ENCODE measurements around the gene CLASRP.

The CLASRP gene, protein sequence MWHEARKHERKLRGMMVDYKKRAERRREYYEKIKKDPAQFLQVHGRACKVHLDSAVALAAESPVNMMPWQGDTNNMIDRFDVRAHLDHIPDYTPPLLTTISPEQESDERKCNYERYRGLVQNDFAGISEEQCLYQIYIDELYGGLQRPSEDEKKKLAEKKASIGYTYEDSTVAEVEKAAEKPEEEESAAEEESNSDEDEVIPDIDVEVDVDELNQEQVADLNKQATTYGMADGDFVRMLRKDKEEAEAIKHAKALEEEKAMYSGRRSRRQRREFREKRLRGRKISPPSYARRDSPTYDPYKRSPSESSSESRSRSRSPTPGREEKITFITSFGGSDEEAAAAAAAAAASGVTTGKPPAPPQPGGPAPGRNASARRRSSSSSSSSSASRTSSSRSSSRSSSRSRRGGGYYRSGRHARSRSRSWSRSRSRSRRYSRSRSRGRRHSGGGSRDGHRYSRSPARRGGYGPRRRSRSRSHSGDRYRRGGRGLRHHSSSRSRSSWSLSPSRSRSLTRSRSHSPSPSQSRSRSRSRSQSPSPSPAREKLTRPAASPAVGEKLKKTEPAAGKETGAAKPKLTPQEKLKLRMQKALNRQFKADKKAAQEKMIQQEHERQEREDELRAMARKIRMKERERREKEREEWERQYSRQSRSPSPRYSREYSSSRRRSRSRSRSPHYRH

DNA sequence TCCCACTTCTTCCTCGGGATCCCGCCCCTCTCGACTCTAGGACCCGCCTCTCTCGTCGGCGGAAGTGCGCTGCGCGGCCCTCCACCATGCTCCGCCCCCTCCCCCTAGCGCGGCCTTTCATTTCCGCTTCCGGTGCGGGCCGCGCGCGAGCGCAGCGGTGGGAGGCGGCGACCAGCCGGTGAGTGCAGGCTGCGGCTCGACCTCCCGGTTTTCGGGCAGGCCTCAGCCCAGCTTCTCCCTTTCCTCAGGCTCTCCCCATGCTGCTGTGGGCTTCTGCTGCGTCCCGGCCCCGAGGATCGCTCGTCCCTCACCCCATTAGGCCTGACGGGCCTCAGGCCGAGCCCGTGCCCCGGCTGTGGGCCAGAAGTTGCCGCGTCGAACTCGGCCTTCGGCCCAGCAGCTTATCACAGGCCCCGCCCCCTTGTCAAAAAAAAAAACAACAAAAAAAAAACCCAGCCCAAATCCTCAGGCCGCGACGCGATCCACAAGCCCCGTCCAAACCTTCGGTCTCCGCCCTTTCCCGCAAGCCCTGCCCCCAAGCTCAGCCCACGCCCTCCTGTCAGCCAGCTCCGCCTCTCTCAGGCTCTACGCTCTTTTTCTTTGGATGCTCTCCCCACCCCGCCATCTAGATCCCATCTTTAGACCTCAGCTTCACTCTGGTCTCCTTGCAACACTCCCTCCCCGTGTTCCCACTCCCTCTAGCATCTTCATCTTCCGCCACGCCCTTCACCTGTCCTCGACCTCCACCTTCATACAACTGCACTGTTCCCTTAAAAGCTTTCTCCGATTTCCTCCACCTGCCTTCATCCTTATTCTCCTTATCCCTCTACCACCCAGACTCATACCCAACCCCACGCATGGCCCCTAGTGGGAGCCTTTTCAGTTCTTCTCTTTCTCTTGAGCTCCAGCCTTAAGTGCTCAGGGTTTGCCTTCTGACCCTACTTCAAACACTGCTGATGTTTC, at the start of gene CLASRP:
CLASRP (plus strand) TSS at position 115 of the 963 bp plus-strand sequence. CDS start 1,168 bp downstream, outside the sequence.
- TF ChIP-seq GATA3 (IDR thresholded peaks at IDR 0.05; ENCODE audit: low read depth, low read length) (no peak), GATA2 (IDR thresholded peaks at IDR 0.05; ENCODE audit: low read depth, low read length) (no peak)

DNA sequence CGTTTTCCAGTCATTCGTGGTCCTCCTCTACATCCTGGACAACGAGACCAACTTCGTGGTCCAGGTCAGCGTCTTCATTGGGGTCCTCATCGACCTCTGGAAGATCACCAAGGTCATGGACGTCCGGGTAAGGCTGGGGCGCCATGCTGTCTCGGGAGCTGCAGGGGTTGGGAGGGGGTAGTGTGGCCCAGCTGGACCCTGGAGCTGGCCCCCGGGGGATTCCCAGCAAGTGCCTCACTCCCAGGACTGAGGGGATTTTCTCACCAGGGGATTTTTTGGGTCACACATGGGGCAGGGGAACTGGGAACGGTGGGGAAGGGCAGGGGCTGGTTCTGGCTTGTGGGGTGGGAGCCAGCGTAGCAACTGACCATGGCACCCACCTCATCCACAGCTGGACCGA, 48.4 kb upstream of the CLASRP start:
- TF ChIP-seq GATA2 (IDR thresholded peaks at IDR 0.05; ENCODE audit: low read depth, low read length) (no peak), GATA3 (IDR thresholded peaks at IDR 0.05; ENCODE audit: low read depth, low read length) (no peak)

DNA sequence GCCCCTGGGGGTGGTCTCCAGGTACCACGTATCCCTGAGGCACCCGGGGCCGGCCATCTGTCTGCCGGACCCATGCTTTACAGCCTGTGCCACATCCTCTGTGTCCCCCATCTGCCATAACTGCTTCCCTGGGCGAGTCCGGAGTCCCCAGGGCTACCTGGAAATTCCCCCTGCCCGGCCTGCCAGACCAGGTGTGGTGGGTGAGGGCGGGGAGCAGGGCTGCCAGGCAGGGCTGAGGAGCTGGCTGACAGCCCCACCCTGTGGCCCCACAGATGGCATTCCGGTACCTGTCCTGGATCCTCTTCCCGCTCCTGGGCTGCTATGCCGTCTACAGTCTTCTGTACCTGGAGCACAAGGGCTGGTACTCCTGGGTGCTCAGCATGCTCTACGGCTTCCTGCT, 47.9 kb upstream of the CLASRP start:
- TF ChIP-seq GATA3 (IDR thresholded peaks at IDR 0.05; ENCODE audit: low read depth, low read length): no peak
- TF ChIP-seq GATA2 (IDR thresholded peaks at IDR 0.05; ENCODE audit: low read depth, low read length): no peak

DNA sequence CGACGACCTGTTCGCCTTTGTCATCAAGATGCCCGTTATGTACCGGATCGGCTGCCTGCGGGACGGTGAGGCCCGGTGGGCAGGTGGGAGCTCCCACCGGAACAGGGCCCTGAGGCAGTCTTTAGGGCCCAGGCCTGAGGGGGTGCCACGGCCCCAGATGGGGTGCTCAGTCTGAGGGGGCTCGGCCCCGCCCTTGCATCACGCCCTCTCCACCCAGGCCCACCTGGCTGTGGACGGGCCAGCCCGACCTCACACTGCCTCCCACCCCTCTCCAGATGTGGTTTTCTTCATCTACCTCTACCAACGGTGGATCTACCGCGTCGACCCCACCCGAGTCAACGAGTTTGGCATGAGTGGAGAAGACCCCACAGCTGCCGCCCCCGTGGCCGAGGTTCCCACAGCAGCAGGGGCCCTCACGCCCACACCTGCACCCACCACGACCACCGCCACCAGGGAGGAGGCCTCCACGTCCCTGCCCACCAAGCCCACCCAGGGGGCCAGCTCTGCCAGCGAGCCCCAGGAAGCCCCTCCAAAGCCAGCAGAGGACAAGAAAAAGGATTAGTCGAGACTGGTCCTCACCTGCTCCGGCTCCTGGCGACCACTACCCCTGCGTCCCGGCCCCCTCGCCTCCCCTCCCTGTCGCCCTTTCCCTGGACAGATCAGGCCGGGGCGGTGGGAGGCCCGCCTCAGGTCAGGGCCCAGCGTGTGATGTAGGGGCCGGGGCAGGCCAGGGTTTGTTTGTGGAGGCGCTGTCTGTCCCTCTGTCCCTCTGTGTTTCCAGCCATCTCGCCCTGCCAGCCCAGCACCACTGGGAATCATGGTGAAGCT, 46.3 kb upstream of the CLASRP start:
- no peak for TF ChIP-seq GATA3 (IDR thresholded peaks at IDR 0.05; ENCODE audit: low read depth, low read length)
- TF ChIP-seq GATA2 (IDR thresholded peaks at IDR 0.05; ENCODE audit: low read depth, low read length): no peak

DNA sequence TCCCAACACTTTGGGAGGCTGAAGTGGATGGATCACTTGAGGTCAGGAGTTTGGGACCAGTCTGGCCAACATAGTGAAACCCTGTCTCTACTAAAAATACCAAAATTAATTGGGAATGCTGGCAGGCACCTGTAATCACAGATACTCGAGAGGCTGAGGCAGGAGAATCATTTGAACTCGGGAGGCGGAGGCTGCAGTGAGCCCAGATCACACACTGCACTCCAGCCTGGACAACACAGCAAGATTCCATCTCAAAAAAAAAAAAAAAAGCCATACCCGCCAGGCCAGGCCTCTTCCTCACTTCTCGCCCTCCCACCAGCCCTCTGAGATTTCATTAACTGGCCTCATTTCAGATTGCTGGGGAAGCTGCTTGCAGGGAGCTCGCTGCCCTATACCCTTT, 45.3 kb upstream of the CLASRP start:
- TF ChIP-seq GATA3 (IDR thresholded peaks at IDR 0.05; ENCODE audit: low read depth, low read length) (no peak), GATA2 (IDR thresholded peaks at IDR 0.05; ENCODE audit: low read depth, low read length) (no peak)

DNA sequence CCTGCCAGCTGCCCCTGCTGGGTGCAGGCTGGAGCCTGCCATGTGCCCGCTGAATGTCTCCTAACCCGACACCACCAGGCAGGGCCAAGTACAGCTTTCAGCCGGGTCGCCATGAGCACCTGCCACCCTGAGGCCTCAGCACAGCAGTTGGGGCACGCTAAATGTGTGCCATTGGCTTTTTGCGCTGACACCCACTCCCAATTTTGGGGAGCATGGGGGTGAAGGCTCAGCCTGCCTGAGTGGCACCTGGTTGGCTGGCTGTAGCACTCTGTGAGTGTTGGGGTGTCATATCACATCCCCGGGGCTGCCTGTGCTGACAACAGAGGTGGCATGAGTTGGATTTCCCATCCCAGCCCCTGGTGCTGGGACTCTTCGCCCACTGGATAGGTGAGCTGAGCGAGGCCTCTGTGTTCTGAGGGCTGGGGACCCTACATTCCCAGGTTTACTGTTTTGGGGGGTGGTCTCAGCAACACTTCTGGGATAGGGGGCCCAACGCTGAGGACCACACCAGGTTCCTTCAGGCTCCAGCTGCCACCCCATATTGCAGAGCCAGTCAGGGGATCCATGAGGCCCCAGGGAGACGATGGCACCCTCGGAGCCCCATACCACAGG, 44.8 kb upstream of the CLASRP start:
- TF ChIP-seq GATA2 (IDR thresholded peaks at IDR 0.05; ENCODE audit: low read depth, low read length) (no peak), GATA3 (IDR thresholded peaks at IDR 0.05; ENCODE audit: low read depth, low read length) (no peak)

DNA sequence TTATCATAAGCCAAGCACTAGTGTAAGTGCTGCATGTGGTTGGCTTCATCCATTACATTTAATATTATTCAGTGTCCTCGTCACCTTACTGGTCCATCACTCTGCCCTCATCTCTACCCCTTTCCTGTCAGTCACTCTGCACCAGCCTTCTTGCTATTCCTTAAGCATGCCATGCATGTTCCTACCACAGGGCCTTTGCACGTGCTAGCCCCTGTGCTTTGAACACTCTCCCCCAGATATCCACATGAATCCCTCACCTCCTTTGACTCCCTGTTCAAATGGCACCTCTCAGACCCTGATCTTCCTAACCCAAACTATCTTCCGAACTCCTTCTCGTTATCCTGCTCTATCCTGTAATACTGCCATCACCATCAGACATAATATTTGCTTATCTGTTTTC, 40.8 kb upstream of the CLASRP start:
- TF ChIP-seq GATA2 (IDR thresholded peaks at IDR 0.05; ENCODE audit: low read depth, low read length): no peak
- no peak for TF ChIP-seq GATA3 (IDR thresholded peaks at IDR 0.05; ENCODE audit: low read depth, low read length)

DNA sequence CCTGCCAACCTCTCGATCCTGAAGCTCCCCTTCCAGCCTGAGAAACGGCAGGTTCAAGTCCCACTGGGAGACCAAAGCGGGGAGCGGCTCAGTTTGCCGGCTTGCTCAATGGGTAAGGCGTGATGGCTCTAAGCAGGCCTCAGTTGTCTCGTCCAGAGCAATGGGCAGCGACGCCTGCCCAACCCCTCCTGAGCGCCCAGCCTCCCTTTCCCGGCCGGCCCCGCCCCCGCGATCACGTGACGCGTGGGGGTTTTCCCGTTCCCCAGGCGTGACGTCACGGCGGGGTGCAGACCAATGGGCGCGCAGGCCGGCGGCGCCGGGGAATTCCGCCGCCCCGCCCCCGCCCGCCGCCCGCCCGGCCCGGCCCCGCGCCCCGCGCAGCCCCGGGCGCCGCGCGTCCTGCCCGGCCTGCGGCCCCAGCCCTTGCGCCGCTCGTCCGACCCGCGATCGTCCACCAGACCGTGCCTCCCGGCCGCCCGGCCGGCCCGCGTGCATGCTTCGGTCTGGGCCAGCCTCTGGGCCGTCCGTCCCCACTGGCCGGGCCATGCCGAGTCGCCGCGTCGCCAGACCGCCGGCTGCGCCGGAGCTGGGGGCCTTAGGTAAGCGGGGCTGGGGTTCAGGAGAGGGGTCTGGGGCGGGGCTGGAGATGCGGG, 37.6 kb upstream of the CLASRP start, which contains the start of gene RELB:
RELB (plus strand) TSS at position 378 of the 653 bp plus-strand sequence; CDS start at position 494, 116 bp downstream.
- TF ChIP-seq GATA2 (IDR thresholded peaks at IDR 0.05; ENCODE audit: low read depth, low read length): no peak
- no peak for TF ChIP-seq GATA3 (IDR thresholded peaks at IDR 0.05; ENCODE audit: low read depth, low read length)

DNA sequence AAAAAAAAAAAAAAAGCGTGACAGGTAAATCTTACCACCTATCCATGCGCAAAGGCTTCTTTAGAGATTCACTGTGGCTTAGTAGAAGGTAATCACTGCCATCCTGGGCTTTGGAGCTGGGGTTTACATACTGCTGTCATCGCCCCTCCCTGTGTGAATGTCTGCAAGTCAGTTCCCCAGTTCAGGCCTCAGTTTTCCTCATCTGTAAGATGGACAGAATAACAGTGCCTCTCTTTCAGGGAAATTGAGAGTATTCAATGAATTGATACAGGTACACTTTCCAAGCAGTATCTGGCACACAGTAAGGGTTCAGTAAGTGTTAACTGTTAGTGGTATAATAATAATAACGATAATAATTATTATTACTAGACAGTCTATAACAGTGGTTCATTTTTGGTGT, 35.4 kb upstream of the CLASRP start:
- TF ChIP-seq GATA2 (IDR thresholded peaks at IDR 0.05; ENCODE audit: low read depth, low read length) (no peak), GATA3 (IDR thresholded peaks at IDR 0.05; ENCODE audit: low read depth, low read length) (no peak)

DNA sequence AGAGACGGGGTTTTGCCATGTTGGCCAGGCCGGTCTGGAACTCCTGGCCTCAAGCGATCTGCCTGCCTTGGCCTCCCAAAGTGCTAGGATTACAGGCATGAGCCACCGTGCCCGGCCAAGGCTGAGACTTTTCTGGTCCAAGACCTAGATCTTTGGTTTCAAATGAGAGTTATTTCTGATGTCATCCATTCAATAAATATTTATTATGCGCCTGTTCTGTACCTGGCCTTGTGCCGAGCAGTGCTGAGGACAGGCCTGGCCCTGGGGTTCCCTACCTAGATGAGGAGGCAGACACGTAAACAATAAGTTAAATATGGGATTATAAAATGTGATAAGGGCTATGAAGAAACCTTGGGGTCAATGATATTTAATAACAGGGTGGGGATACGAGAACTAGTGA, 33.1 kb upstream of the CLASRP start:
- TF ChIP-seq GATA3 (IDR thresholded peaks at IDR 0.05; ENCODE audit: low read depth, low read length) (no peak), GATA2 (IDR thresholded peaks at IDR 0.05; ENCODE audit: low read depth, low read length) (no peak)

DNA sequence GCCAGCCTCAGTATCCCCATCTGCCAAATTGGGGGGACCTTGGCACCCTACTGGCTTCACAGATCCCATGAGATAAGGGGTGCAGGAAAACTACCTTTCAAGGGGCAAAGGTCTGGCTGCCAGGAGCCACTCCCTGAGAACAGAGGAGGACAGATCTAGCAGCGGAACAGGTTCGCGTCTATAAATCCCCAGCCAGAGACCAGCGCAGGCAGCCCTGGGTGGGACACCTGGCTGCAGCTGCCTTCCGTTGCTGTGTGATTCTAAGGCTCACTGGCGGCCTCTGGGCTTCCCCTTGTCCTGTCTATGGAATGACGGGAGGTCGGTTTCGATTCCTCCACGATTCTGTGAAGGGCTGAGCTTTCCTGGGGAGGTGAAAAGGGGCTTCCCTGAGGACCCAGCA, 30.3 kb upstream of the CLASRP start:
- TF ChIP-seq GATA2 (IDR thresholded peaks at IDR 0.05; ENCODE audit: low read depth, low read length) (no peak), GATA3 (IDR thresholded peaks at IDR 0.05; ENCODE audit: low read depth, low read length) (no peak)

DNA sequence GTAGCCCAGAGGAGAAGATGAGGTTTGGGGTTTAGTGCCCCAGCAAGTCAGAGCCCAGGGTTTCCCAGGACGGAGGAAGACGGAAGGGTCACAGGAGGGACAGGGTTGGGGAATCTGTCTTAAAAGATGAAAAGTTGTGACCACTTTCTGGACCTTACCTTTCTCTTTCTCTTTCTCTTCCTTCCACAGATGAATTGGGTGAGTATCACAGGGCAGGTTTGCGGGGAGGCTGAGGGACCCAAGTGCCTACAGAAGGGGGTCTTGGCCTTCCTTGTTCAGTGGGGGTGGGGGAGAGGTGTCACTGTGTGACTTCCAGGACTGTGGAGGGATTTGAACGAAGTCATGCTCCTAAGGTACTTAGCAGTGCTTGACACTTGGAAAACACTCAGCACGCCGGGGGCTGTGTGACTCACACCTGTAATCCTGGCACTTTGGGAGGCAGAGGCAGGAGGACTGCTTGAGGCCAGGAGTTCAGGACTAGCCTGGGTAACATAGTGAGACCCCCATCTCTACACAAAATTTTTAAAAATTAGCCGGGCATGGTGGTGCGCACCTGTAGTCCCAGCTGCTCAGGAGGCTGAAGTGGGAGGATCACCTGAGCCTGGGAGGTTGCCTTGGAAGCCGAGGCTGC, 29.1 kb upstream of the CLASRP start:
- TF ChIP-seq GATA2 (IDR thresholded peaks at IDR 0.05; ENCODE audit: low read depth, low read length) (no peak), GATA3 (IDR thresholded peaks at IDR 0.05; ENCODE audit: low read depth, low read length) (no peak)

Measured in SH-SY5Y (cell line).